HTERT RPE-1 (cell line): ENCODE results near the gene ERBB4.
"Not testable (repeated sequence)": the region's sequence is repeated elsewhere in the genome, so short reads cannot be mapped to it uniquely, and the experiment has no call there.

Experiments used
- in situ Hi-C: fragments of 300-500 bp; cut with MboI; formaldehyde crosslinking; loops from 4 replicates; pipeline ENCODE4 v1.14.3; 2020; ENCODE audit warnings: low sequenced_read_pairs

ERBB4 gene

GRCh38 chr2:211654211-211654780, 884.3 kb downstream of the ERBB4 start:
- in situ Hi-C loops: no loop called here

- in situ Hi-C loops: no loop called here
Measured at GRCh38 chr2:211652327-211652726, 886.3 kb downstream of the ERBB4 start.

DNA sequence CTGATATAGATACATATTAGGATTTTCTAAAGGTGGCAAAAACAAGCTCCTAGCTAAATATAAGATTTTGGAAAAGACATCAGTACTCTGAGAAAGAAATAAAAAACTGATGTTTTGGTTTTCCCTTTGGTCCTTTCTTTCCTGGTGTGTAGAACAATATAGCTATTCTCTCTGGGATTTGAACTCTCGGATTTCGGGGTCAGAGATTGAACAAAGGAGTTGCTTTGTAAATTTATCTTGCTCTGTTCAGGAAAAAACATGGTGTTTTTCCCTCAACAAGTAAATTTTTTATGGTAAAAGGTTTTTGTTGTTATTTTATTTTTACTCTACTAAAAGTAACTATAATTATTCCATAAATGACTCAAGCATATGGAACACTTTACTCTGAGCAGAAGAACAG, 889.3 kb downstream of the ERBB4 start:
- in situ Hi-C loops: no loop called here

DNA sequence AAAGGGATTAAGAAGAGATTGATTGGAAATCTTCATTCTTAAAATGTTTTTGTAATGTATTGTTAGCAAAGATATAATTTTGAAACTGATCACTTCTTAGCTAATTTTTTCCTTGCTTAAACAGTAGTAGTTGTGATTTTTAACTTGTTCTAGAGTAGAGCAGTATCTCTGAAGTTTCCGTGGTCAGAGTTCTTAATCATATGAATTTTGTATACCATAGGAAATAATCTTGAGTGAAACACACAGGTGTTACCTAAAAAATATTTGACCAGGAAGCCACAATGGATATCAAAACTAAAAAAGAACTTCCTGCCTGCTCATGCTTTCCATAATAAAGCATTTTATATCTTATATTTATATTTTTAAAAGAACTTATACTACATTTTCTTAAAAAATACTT, 907.1 kb downstream of the ERBB4 start:
- in situ Hi-C loops: no loop called here

- in situ Hi-C loops: no loop called here
Measured at GRCh38 chr2:211623096-211623495, 915.5 kb downstream of the ERBB4 start.

- in situ Hi-C loops: no loop called here
Measured at GRCh38 chr2:211620986-211621385, 917.6 kb downstream of the ERBB4 start.

DNA sequence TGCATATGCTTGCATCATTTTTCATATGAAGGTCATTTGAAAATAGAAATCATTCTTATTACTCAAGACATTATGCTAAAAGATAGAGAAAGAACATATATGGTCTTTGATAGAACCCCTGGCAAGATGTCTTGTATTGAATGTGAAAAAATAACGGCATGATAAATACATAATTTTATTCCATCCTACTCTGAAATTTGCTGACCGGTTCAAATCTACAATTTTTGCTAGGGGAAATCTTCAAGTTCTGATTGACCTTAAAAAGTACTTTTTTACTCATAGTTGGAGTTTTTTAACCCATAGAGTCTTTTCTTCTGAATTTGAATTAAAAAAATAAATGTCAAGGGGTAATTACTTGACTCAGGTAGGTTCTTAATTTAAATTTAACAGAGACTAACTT, 920.8 kb downstream of the ERBB4 start:
- in situ Hi-C loops: no loop called here

DNA sequence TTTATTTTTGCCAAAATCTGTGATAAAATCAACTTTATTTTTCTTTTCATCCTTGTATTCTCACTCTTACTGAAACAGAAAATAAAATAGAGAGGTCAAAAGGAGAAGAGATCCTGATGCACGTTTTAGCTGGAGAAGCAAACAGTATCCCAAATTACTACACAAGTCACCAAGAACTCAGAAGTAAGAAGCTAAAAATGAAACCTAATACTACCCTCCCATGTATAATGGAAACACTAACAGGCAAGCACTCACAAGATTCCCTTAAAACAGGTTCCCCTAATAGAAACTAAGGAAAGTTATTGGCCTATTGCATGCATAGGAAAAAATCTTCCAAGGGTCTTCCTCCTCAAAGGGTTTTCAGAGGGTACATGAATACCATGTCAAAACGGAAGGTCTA, 927.0 kb downstream of the ERBB4 start:
- in situ Hi-C loops: no loop called here

DNA sequence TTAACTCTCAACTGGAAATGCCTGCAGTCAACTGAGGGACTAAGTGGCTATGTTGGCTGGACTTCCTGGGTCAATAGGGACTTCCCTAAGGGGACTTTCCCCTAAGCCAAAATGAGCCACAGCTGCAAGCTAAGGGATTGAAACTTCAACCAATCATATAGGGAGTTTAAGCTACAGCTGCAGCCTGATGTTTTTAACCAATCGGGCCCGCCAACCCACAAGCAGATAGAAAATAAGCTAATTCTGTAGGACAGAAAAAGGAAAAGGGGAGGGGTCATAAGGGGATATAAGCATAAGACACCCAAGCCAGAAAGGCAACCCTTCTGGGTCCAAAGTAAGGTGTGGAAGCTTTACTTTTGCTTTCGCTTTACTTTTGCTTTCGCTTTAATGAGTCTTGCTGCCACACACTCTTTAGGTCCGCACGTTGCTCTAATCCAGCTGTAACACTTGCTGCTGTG, 927.5 kb downstream of the ERBB4 start:
- in situ Hi-C loops: no loop called here

DNA sequence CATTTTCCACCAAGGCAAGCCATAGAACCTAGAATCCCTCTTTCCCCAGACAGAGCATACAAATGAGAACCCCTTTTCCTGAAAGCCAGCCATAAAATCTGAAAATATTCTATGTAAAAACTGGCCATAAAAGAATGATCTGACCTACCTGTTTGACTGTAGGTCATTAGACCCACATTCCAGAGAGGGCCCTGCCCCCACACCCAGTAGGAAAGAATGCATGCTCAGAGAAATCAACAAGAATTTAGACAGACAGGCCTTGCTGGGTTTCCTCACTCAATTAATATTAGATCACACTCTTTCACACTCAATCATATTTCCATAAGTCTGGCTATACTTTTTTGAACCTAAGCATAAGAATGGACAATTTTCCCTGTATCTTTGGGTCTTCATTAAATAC, 929.5 kb downstream of the ERBB4 start:
- in situ Hi-C loops: no loop called here

DNA sequence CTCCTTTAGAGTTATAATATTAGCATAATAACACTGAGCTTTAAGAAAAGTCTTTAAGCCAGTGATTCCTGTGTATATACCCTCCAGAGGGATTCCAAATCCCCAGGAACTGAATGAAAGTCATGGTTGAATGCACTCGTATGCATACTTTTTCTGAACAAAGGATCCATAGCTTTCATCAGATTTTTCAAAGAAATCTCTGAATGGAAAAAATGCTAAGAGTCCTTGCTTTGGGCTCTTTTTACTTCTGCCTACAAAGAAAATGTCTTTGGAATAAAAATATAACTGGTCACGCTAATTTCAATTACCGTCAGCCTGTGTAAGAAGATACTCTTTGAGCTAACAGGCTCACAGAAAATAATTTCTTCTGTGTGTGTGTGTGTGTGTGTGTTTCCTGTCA, 939.5 kb downstream of the ERBB4 start:
- in situ Hi-C loops: no loop called here

- in situ Hi-C loops: no loop called here
Measured at GRCh38 chr2:211598238-211598637, 940.4 kb downstream of the ERBB4 start.

DNA sequence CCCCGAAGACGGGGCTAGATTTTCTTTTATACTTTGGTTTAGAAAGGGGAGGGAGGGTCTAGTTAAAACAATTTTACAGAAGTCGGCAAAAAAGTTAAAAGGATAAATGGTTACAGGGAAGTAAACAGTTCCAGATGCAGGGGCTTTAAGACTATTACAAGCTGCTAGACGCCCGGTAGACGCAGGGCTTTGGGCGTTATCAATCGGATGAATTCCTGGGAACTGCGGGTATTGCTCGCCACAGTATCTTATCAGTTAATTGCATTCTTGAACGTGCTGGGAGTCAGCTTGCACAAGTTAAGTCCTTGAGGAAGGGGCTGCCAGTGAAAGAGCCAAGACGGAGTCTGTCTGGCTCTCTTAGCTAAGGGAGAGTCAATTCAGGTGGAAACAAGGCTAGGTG, 946.6 kb downstream of the ERBB4 start:
- in situ Hi-C loops: not testable (repeated sequence)

GRCh38 chr2:211591426-211591825, 947.2 kb downstream of the ERBB4 start:
- in situ Hi-C loops: no loop called here

DNA sequence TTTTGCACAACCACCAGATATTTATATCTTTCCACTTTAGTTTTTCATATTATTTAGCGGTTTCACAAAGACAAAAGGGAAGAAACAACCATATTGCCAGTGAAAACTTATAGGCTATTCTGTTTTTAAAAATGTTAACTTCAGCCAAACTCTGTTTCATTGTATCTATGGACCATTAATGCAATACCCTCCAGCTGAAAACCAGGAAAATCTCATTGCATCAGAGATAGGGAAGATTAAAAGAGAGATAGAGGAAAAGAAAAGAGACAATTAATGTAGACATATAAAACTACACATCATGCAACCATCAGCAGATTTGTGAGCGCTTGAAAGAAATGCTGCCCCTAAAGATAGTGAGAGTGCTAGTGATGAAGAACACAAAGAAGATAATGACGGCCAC, 970.2 kb downstream of the ERBB4 start:
- in situ Hi-C loops: no loop called here

DNA sequence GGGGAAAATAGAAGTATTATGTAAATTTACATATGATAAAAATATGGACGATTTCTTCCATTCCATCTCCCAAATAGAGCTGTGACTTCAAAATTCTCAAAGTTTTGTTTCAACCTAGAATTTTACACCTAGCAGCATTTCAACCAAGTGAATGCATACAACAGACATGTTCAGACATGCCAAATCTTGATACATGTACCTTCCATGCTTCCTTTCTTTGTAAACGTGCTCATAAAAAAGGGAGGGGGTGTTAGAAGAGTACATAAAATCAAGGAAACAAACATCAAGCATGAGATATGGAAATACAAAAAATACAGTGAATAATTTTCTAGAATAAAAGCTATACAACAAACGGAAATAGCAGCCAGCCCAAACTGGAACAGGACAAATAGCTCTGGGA, 974.2 kb downstream of the ERBB4 start:
- in situ Hi-C loops: no loop called here

- in situ Hi-C loops: no loop called here
Measured at GRCh38 chr2:211545582-211545981, 993.0 kb downstream of the ERBB4 start.

GRCh38 chr2:211534632-211535031, 1004.0 kb downstream of the ERBB4 start:
- in situ Hi-C loops: no loop called here

DNA sequence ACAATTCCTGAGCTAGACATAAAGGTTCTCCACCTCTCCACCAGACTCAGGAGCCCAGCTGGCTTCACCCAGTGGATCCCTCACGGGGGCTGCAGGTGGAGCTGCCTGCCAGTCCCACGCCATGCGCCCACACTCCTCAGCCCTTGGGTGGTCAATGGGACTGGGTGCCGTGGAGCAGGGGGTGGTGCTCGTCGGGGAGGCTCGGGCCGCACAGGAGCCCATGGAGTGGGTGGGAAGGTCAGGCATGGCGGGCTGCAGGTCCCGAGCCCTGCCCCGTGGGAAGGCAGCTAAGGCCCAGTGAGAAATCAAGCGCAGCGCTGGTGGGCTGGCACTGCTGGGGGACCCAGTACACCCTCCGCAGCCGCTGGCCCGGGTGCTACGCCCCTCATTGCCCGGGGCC, 1014.4 kb downstream of the ERBB4 start:
- in situ Hi-C loops: not testable (repeated sequence)

- in situ Hi-C loops: no loop called here
Measured at GRCh38 chr2:211516537-211516936, 1022.1 kb downstream of the ERBB4 start.

DNA sequence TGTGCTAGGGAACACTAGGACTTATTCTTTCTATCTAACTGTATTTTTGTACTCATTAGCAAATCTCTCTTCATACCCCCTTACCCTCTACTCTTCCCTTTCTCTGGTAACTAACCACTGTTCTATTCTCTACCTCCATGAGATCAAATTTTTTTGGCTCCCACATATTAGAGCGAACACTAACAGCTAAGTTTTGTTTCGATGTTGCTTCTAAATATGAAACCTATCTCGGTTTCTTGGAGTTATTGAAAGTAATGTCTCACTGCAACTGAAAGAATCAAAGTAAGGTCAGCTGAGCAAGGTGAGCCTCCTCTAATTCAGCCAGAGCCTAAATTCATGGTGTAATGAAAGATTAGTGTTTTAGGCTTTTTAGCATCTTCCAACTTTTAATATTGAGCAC, 1024.6 kb downstream of the ERBB4 start:
- in situ Hi-C loops: no loop called here

DNA sequence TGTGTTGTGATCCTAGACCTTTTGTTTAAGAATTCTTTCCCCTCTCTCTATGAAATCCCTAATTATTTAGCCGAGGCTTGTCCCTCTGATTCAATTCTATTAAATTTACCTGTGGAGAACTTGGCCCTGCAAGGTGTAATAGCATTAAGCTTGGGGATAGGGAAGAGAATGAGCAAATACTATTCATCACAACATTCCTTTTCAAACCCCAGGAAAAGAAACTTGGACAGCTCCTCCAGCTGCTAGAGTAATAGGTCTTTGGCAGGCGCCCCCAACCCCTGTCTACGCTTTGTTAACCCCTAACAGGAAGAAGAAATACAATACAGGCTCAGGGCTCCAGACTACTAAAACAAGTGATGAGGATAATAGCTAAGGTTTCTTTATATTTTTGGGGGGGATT, 1025.2 kb downstream of the ERBB4 start:
- in situ Hi-C loops: no loop called here

GRCh38 chr2:211512806-211513205, 1025.8 kb downstream of the ERBB4 start:
- in situ Hi-C loops: no loop called here
